K562 (cell line): Measurements from ENCODE around the gene ERN1.

Source experiments
- GABPA ChIP-seq: fragments of 200-800 bp; sonication (Bioruptor generic); conservative IDR thresholded peaks from 2 replicates; pipeline ENCODE4 v1.6.1; 2016; ENCODE audit warnings: low read depth, missing genetic modification characterization, missing compliant biosample characterization
- GABPB1 ChIP-seq: sonication (generic); formaldehyde crosslinking; IDR thresholded peaks from 2 replicates; pipeline ENCODE4 v1.8.0; 2022; ENCODE audit warnings: mild to moderate bottlenecking, missing genetic modification reagents
- KAT8 ChIP-seq: fragments of 450-650 bp; IDR thresholded peaks from 2 replicates; pipeline ENCODE4 v1.6.1; 2016; ENCODE audit warnings: low read depth, mild to moderate bottlenecking
- MAFG ChIP-seq: fragments of 450-650 bp; conservative IDR thresholded peaks from 2 replicates; pipeline ENCODE4 v1.6.1; 2016; ENCODE audit warnings: missing genetic modification characterization, missing compliant biosample characterization
- MLX ChIP-seq, 2 experiments: fragments of 450-650 bp in 1 of 2; sonication (generic) in 1 of 2; formaldehyde crosslinking; conservative IDR thresholded peaks; 2 replicates each; pipeline versions ENCODE4 v1.4.0 to v1.8.1; 2020 to 2022; ENCODE audit warnings: mild to moderate bottlenecking in 1 of 2, missing genetic modification reagents in 1 of 2
- POLR2A ChIP-seq: fragments of 450-650 bp; conservative IDR thresholded peaks from 2 replicates; pipeline ENCODE4 v1.6.1; 2016
- TCF3 ChIP-seq: sonication (generic); formaldehyde crosslinking; IDR thresholded peaks from 2 replicates; pipeline ENCODE4 v1.4.0; 2020; ENCODE audit warnings: mild to moderate bottlenecking, missing genetic modification reagents
- ZNF318 ChIP-seq, 2 experiments: fragments of 450-650 bp; IDR thresholded peaks; 2 replicates each; pipeline ENCODE4 v1.6.1; 2016; ENCODE audit warnings: mild to moderate bottlenecking in 2 of 2, borderline replicate concordance in 1 of 2, low read depth in 1 of 2, moderate library complexity in 1 of 2

GRCh38 chr17:64001763-64002529 lies 128.0 kb downstream of the ERN1 start:
- TF ChIP-seq KAT8 (no peak), GABPB1 (CRISPR knock-in tag) (no peak), POLR2A (no peak; the same call in 1 of the 2 replicates), ZNF318 (IDR thresholded peaks at IDR 0.05; ENCODE audit: borderline replicate concordance in 1 of 2, low read depth in 1 of 2) (no peak), MAFG (no peak), TCF3 (CRISPR knock-in tag) (no peak), GABPA (tag) (no peak), MLX (CRISPR knock-in tag; conservative IDR thresholded peaks at IDR 0.05) (no peak)
